ENCODE measurements around the gene DCTN4.
A peak's percentile ranks its signal among the peaks of the same experiment; 100 is the strongest.

The DCTN4 gene

GRCh38 chr5:150766251-150766650, 7.4 kb upstream of the DCTN4 start:
- Histone ChIP-seq H3K4me1 (ENCODE audit: insufficient read depth, low read length) (no peaks in the 10 kb centered on the region), H3K4me3 (ENCODE audit: low read length) (no peak overlapping the region), H2AFZ (ENCODE audit: low read depth, low read length) (no peak overlapping the region), H3K36me3 (ENCODE audit: insufficient read depth, low read length) (no peaks in the 10 kb centered on the region), H3K27me3 (ENCODE audit: insufficient read depth, low read length) (peaks cover 19% of the 10 kb centered on the region), H3K9me3 (ENCODE audit: low read length) (no peaks in the 10 kb centered on the region)

GRCh38 chr5:150765799-150766169, 7.0 kb upstream of the DCTN4 start:
- Histone ChIP-seq H3K4me3 (ENCODE audit: low read length) (no peak overlapping the region), H3K27me3 (ENCODE audit: insufficient read depth, low read length) (peaks cover 19% of the 10 kb centered on the region)

GRCh38 chr5:150765011-150765798, 6.4 kb upstream of the DCTN4 start:
- Histone ChIP-seq H3K4me1 (ENCODE audit: insufficient read depth, low read length) (no peaks in the 10 kb centered on the region), H3K9me3 (ENCODE audit: low read length) (no peaks in the 10 kb centered on the region), H2AFZ (ENCODE audit: low read depth, low read length) (no peak overlapping the region), H3K36me3 (ENCODE audit: insufficient read depth, low read length) (no peaks in the 10 kb centered on the region), H3K27me3 (ENCODE audit: insufficient read depth, low read length) (peaks cover 19% of the 10 kb centered on the region), H3K4me3 (ENCODE audit: low read length) (no peak overlapping the region)

More at GRCh38 chr5:150765799-150766169, 7.0 kb upstream of the DCTN4 start:
- Histone ChIP-seq H3K9me3 (ENCODE audit: low read length) (no peaks in the 10 kb centered on the region), H2AFZ (ENCODE audit: low read depth, low read length) (no peak overlapping the region), H3K4me1 (ENCODE audit: insufficient read depth, low read length) (no peaks in the 10 kb centered on the region), H3K36me3 (ENCODE audit: insufficient read depth, low read length) (no peaks in the 10 kb centered on the region)

- Histone ChIP-seq H3K4me1 (ENCODE audit: insufficient read depth, low read length) (no peaks in the 10 kb centered on the region), H3K27me3 (ENCODE audit: insufficient read depth, low read length) (peaks cover 19% of the 10 kb centered on the region), H3K9me3 (ENCODE audit: low read length) (no peaks in the 10 kb centered on the region), H2AFZ (ENCODE audit: low read depth, low read length) (no peak overlapping the region), H3K36me3 (ENCODE audit: insufficient read depth, low read length) (no peaks in the 10 kb centered on the region), H3K4me3 (ENCODE audit: low read length) (no peak overlapping the region)
Observed at GRCh38 chr5:150764530-150764929, 5.7 kb upstream of the DCTN4 start.

GRCh38 chr5:150763023-150763769, 4.4 kb upstream of the DCTN4 start:
- Histone ChIP-seq H3K27me3 (ENCODE audit: insufficient read depth, low read length) (peaks cover 15% of the 10 kb centered on the region), H3K4me3 (ENCODE audit: low read length) (no peak overlapping the region), H3K36me3 (ENCODE audit: insufficient read depth, low read length) (no peaks in the 10 kb centered on the region), H2AFZ (ENCODE audit: low read depth, low read length) (no peak overlapping the region), H3K9me3 (ENCODE audit: low read length) (no peaks in the 10 kb centered on the region), H3K4me1 (ENCODE audit: insufficient read depth, low read length) (no peaks in the 10 kb centered on the region)

- no peak overlapping the region for H3K4me3 ChIP-seq (ENCODE audit: low read length)
- H3K27me3 ChIP-seq (ENCODE audit: insufficient read depth, low read length), result peaks cover 15% of the 10 kb centered on the region
- H3K36me3 ChIP-seq (ENCODE audit: insufficient read depth, low read length), result no peaks in the 10 kb centered on the region
- no peak overlapping the region for H2AFZ ChIP-seq (ENCODE audit: low read depth, low read length)
- no peaks in the 10 kb centered on the region for H3K9me3 ChIP-seq (ENCODE audit: low read length)
- H3K4me1 ChIP-seq (ENCODE audit: insufficient read depth, low read length), result peaks cover 3% of the 10 kb centered on the region
Observed at GRCh38 chr5:150762211-150762610, 3.4 kb upstream of the DCTN4 start.

GRCh38 chr5:150759334-150759583, 442 bp upstream of the DCTN4 start:
- Histone ChIP-seq H3K9me3 (ENCODE audit: low read length) (no peaks in the 10 kb centered on the region), H2AFZ (ENCODE audit: low read depth, low read length) (peak overlapping the region; percentile 81), H3K36me3 (ENCODE audit: insufficient read depth, low read length) (peaks cover 19% of the 10 kb centered on the region), H3K27me3 (ENCODE audit: insufficient read depth, low read length) (peaks cover 3% of the 10 kb centered on the region), H3K4me1 (ENCODE audit: insufficient read depth, low read length) (peaks cover 4% of the 10 kb centered on the region), H3K4me3 (ENCODE audit: low read length) (peak overlapping the region; percentile 93)

- Histone ChIP-seq H3K9me3 (ENCODE audit: low read length) (no peaks in the 10 kb centered on the region), H3K36me3 (ENCODE audit: insufficient read depth, low read length) (peaks cover 30% of the 10 kb centered on the region), H3K27me3 (ENCODE audit: insufficient read depth, low read length) (no peaks in the 10 kb centered on the region), H2AFZ (ENCODE audit: low read depth, low read length) (peak overlapping the region; percentile 58), H3K4me1 (ENCODE audit: insufficient read depth, low read length) (peaks cover 4% of the 10 kb centered on the region), H3K4me3 (ENCODE audit: low read length) (peak overlapping the region; percentile 93)
Observed at GRCh38 chr5:150758203-150758530, 650 bp downstream of the DCTN4 start.

GRCh38 chr5:150757087-150757649, 1.6 kb downstream of the DCTN4 start:
- Histone ChIP-seq H3K4me3 (ENCODE audit: low read length) (peak overlapping the region; percentile 93), H2AFZ (ENCODE audit: low read depth, low read length) (no peak overlapping the region), H3K36me3 (ENCODE audit: insufficient read depth, low read length) (peaks cover 40% of the 10 kb centered on the region), H3K4me1 (ENCODE audit: insufficient read depth, low read length) (peaks cover 4% of the 10 kb centered on the region), H3K27me3 (ENCODE audit: insufficient read depth, low read length) (no peaks in the 10 kb centered on the region), H3K9me3 (ENCODE audit: low read length) (no peaks in the 10 kb centered on the region)

- Histone ChIP-seq H3K4me3 (ENCODE audit: low read length) (no peak overlapping the region), H2AFZ (ENCODE audit: low read depth, low read length) (no peak overlapping the region), H3K9me3 (ENCODE audit: low read length) (peaks cover 2% of the 10 kb centered on the region), H3K27me3 (ENCODE audit: insufficient read depth, low read length) (no peaks in the 10 kb centered on the region), H3K36me3 (ENCODE audit: insufficient read depth, low read length) (peaks cover 64% of the 10 kb centered on the region), H3K4me1 (ENCODE audit: insufficient read depth, low read length) (peaks cover 4% of the 10 kb centered on the region)
Observed at GRCh38 chr5:150753863-150754262, 5.0 kb downstream of the DCTN4 start.

- H3K4me1 ChIP-seq (ENCODE audit: insufficient read depth, low read length), result peaks cover 4% of the 10 kb centered on the region
- H3K9me3 ChIP-seq (ENCODE audit: low read length), result peaks cover 2% of the 10 kb centered on the region
- H3K27me3 ChIP-seq (ENCODE audit: insufficient read depth, low read length), result no peaks in the 10 kb centered on the region
- peaks cover 65% of the 10 kb centered on the region for H3K36me3 ChIP-seq (ENCODE audit: insufficient read depth, low read length)
- no peak overlapping the region for H2AFZ ChIP-seq (ENCODE audit: low read depth, low read length)
- no peak overlapping the region for H3K4me3 ChIP-seq (ENCODE audit: low read length)
Observed at GRCh38 chr5:150753463-150753862, 5.4 kb downstream of the DCTN4 start.

GRCh38 chr5:150751096-150751891, 7.5 kb downstream of the DCTN4 start:
- Histone ChIP-seq H3K4me1 (ENCODE audit: insufficient read depth, low read length) (no peaks in the 10 kb centered on the region), H2AFZ (ENCODE audit: low read depth, low read length) (no peak overlapping the region), H3K4me3 (ENCODE audit: low read length) (no peak overlapping the region), H3K9me3 (ENCODE audit: low read length) (peaks cover 2% of the 10 kb centered on the region), H3K27me3 (ENCODE audit: insufficient read depth, low read length) (no peaks in the 10 kb centered on the region), H3K36me3 (ENCODE audit: insufficient read depth, low read length) (peaks cover 65% of the 10 kb centered on the region)

GRCh38 chr5:150750469-150750868, 8.3 kb downstream of the DCTN4 start:
- Histone ChIP-seq H3K9me3 (ENCODE audit: low read length) (peaks cover 2% of the 10 kb centered on the region), H3K36me3 (ENCODE audit: insufficient read depth, low read length) (peaks cover 58% of the 10 kb centered on the region), H3K4me3 (ENCODE audit: low read length) (no peak overlapping the region), H3K4me1 (ENCODE audit: insufficient read depth, low read length) (no peaks in the 10 kb centered on the region), H2AFZ (ENCODE audit: low read depth, low read length) (no peak overlapping the region), H3K27me3 (ENCODE audit: insufficient read depth, low read length) (no peaks in the 10 kb centered on the region)

Data from neuron (in vitro differentiated cells).